Stimulated activated naive CD8-positive, alpha-beta T cell treated with anti-CD3 and anti-CD28 coated beads, Interleukin-15, amount 100 ng/mL, for 72 hours (primary cell): ENCODE measurements around the gene FAM237B.
A peak's percentile ranks its signal among the peaks of the same experiment; 100 is the strongest.

Experiments used
- ATAC-seq: fragments of 150-1000 bp; cut with Tn5 transposase; 2 replicates; pipeline ENCODE4 v1.10.0; 2021; ENCODE audit warnings: mild to moderate bottlenecking, moderate library complexity
- DNase-seq, 2 donors: peaks; one replicate each; pipeline ENCODE4 v3.0.0; 2021 to 2022
- H3K27ac Mint-ChIP-seq, 2 donors: one replicate each; pipeline ENCODE4 v1.8.0; 2022; ENCODE audit warnings: mild to moderate bottlenecking in 2 of 2, mixed read lengths in 2 of 2, moderate library complexity in 2 of 2
- H3K27me3 Mint-ChIP-seq: one replicate; pipeline ENCODE4 v1.8.0; 2022; ENCODE audit warnings: mixed read lengths
- H3K4me1 Mint-ChIP-seq: one replicate; pipeline ENCODE4 v1.8.0; 2022; ENCODE audit warnings: mild to moderate bottlenecking, mixed read lengths
- H3K4me3 Mint-ChIP-seq, 2 donors: one replicate each; pipeline ENCODE4 v1.8.0; 2022; ENCODE audit warnings: mild to moderate bottlenecking in 2 of 2, mixed read lengths in 2 of 2, moderate library complexity in 1 of 2
- H3K9me3 Mint-ChIP-seq, 2 donors: one replicate each; pipeline ENCODE4 v1.8.0; 2022; ENCODE audit warnings: mixed read lengths in 2 of 2

The FAM237B gene

DNA sequence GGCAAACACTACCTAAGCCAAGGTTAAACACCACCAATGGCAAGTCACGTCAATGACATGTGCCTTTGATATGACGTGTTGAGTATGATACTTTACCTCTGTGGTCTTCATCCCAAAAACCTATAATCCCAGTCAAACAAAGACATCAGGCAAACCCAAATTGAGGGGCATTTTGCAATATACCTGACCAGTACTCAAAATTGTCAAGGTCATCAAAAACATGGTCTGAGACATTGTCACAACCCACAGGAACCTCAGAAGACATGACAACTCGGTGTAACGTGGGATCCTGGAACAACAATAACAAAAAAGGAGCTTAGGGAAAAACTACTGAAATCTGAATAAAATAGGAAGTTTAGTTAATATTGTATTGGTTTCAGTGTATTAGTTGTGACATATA is 7.2 kb downstream of the FAM237B start:
- no peaks in the 10 kb centered on the region for H3K9me3 Mint-ChIP-seq
- peaks cover 41% of the 10 kb centered on the region for H3K27me3 Mint-ChIP-seq
- H3K4me3 Mint-ChIP-seq: no peak overlapping the region
- no peak for ATAC-seq
- H3K27ac Mint-ChIP-seq: no peak overlapping the region
- no peak for DNase-seq
- no peaks in the 10 kb centered on the region for H3K4me1 Mint-ChIP-seq

DNA sequence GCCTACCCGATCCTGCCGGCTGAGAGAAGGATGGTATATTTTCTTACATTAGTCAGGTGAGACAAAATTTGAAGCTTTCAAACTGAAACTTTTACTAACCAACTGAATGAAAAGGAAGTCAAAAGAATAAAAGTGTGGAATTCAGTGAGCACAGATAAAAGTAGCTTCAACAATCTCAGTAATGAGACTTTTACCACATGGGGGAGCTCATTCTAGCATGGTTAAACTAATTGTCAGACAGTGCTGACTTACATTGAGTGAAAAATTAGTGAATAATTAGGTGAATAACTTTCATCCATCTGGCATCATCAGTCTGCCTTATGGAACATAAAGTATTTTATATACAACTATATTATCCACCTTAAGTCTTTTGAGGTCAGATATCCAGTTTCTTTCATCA is 8.4 kb downstream of the FAM237B start:
- ATAC-seq: peak; percentile 64
- Mint-ChIP-seq H3K27ac (no peak overlapping the region), H3K4me1 (no peaks in the 10 kb centered on the region), H3K4me3 (no peak overlapping the region), H3K9me3 (no peaks in the 10 kb centered on the region), H3K27me3 (peaks cover 36% of the 10 kb centered on the region)
- DNase-seq: no peak

DNA sequence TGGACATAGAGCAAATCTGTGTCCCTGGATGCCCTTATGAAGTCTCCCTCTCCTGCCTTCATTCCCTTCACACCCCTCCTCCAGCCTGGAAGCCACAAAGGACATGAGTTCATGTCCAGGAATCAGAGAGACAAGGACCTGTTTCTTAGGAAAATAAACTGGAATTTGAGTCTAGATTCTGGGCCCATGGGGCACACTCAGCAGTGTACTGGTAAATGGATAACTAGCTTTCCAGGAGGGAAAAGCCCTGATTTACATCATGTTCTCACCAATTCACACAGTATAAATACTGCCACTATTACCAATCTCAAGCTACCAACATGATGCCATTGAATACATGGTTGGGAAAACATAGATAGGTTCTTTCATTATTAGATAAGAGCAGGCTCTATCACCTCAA is 9.9 kb downstream of the FAM237B start:
- ATAC-seq: no peak
- no peak overlapping the region for H3K27ac Mint-ChIP-seq
- H3K9me3 Mint-ChIP-seq: no peaks in the 10 kb centered on the region
- no peak overlapping the region for H3K4me3 Mint-ChIP-seq
- no peaks in the 10 kb centered on the region for H3K4me1 Mint-ChIP-seq
- no peak for DNase-seq
- H3K27me3 Mint-ChIP-seq: peaks cover 23% of the 10 kb centered on the region

DNA sequence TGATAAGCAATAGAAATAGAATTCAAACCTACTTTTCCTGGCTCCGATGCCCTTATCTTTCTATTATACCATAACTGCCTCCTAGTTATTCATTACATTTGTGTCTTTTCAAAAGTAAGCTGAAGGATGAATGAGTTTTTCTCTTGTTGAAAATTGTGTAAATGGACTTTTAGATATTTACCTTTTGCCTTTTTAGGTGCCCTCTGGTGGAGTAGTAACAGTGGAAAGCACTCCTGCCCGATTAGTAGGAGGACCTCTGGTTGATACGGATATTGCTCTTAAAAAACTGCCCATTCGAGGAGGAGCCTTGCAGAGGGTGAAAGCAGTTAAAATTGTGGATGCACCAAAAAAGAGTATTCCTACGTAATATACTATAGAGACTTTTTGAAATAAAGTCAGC is 11.2 kb downstream of the FAM237B start:
- no peak overlapping the region for H3K4me3 Mint-ChIP-seq
- no peak for DNase-seq
- ATAC-seq: no peak
- H3K27ac Mint-ChIP-seq: no peak overlapping the region
- H3K9me3 Mint-ChIP-seq: no peaks in the 10 kb centered on the region
- no peaks in the 10 kb centered on the region for H3K4me1 Mint-ChIP-seq
- H3K27me3 Mint-ChIP-seq: peaks cover 14% of the 10 kb centered on the region

DNA sequence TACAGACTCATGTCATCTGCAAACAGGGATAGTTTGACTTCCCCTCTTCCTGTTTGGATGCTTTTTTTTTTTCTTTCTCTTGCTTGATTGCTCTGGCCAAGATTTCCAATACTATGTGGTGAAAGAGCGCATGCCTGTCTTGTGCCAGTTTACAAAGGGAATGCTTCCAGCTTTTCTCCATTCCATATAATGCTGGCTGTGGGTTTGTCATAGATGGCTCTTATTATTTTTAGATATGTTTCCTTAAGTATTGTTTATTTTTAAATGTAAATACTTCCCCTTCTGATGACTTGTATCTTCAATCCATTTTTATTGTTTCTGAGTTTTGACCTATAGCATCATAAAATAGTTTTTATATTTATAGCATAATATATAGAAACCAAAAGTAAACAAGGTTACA is 17.9 kb downstream of the FAM237B start:
- Mint-ChIP-seq H3K4me1 (no peaks in the 10 kb centered on the region), H3K27me3 (peaks cover 10% of the 10 kb centered on the region), H3K4me3 (no peak overlapping the region), H3K9me3 (no peaks in the 10 kb centered on the region), H3K27ac (no peak overlapping the region)
- no peak for DNase-seq
- no peak for ATAC-seq

DNA sequence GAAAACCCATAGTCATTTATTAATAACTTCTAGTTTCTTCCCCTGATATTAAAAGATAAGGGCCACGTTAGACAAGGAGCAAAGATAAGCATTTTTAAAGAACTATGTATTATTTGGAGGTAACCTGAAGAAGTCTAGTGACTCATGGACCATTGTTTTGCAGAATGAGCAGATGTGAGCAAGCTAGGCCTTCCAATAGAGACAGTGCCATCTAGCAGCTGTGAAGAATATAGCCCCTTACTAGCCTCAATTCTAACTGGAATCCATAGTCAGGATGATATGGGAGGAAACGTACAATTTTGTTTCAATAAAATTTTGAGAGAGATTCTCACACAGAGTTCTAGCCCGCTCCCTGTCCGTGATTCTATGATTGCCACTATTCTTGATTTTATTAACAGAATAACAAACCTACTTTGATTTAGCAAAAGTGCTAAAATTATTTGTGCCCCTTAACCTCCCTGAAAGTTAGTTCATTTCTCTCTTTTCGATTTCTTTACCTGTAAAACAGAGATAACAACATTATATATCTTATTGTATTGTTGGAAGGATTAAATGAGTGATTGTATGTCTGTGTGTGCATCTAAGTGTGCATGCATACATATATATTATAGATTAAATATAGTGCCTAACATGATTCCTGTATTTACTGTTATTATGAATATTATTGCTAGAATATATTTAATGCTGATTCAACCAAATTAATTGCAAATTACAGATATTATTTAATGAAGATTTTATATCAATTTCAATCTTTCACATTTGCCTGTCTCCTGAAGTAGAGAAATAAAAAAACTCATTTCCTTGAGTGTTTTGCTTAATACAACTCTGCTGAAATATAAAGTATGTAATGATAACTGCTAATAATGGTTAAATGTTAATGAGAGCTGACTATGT is 22.7 kb downstream of the FAM237B start:
- peak; percentile 74 for ATAC-seq
- peaks cover 2 to 4% of the 10 kb centered on the region in 2 donors for H3K9me3 Mint-ChIP-seq
- H3K4me1 Mint-ChIP-seq: no peaks in the 10 kb centered on the region
- DNase-seq: no peak
- H3K4me3 Mint-ChIP-seq: no peak overlapping the region
- no peak overlapping the region for H3K27ac Mint-ChIP-seq
- H3K27me3 Mint-ChIP-seq: peaks cover 22% of the 10 kb centered on the region

DNA sequence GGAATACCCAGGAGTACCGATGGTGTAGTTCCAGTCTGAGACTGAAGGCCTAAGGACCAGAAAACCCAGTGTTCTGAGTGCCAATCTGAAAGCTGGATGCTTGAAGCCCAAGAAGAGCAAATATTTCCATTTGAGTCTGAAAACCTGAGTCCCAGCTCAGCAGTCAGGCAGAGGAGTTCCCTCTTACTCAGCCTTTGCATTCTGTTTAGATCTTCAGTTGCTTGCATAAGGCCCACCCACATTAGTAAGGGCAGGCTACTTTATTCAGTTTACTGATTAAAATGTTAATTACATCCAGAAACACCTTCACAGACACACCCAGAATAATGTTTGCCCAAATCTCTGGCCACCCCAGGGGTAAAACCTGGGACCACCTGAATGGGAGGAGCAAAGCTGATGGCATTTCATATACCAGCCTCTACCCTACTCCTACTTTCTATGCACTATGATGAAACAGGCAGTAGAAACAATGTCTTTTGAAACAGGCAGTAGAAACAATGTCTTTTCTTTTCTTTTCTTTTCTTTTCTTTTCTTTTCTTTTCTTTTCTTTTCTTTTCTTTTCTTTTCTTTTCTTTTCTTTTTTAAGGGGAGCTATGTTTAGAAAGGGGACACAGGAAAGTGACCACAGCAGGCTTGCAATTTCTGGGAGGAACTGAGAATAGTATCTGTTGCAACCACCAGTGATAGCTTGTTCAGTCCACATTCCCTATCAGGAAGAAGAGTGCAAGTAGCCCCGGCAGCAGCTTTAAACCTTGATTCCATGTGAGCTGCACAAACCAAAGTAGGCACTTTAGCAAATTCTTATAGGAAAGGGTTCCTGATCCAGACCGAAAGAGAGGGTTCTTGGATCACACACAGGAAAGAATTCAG is 30.6 kb downstream of the FAM237B start:
- DNase-seq: no peak
- no peaks in the 10 kb centered on the region for H3K4me1 Mint-ChIP-seq
- no peak for ATAC-seq
- H3K27me3 Mint-ChIP-seq: peaks cover 6% of the 10 kb centered on the region
- H3K27ac Mint-ChIP-seq: no peak overlapping the region
- H3K4me3 Mint-ChIP-seq: no peak overlapping the region
- H3K9me3 Mint-ChIP-seq: peaks cover 5 to 8% of the 10 kb centered on the region in 2 donors

DNA sequence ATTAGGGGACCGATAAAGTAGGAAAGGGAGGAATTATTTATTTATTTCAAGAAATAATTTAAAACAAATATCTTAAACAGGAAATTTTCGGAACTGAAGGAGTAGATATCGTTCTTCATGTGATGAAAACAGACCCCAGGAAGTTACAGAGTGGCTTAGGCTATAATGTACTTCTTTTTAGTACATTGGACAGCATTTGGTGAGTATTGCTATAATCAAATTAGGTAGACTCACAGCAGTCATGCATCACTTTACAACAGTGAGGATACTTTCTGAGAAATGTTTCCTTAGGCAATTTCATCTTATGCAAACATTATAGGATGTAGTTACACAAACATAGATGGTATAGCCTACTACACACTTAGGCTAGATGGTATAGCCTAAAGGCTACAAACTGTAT is 33.0 kb downstream of the FAM237B start:
- H3K4me3 Mint-ChIP-seq: no peak overlapping the region
- H3K4me1 Mint-ChIP-seq: no peaks in the 10 kb centered on the region
- peaks cover under 1 to 1% of the 10 kb centered on the region in 2 donors for H3K9me3 Mint-ChIP-seq
- H3K27me3 Mint-ChIP-seq: no peaks in the 10 kb centered on the region
- no peak for ATAC-seq
- no peak overlapping the region for H3K27ac Mint-ChIP-seq
- no peak for DNase-seq

DNA sequence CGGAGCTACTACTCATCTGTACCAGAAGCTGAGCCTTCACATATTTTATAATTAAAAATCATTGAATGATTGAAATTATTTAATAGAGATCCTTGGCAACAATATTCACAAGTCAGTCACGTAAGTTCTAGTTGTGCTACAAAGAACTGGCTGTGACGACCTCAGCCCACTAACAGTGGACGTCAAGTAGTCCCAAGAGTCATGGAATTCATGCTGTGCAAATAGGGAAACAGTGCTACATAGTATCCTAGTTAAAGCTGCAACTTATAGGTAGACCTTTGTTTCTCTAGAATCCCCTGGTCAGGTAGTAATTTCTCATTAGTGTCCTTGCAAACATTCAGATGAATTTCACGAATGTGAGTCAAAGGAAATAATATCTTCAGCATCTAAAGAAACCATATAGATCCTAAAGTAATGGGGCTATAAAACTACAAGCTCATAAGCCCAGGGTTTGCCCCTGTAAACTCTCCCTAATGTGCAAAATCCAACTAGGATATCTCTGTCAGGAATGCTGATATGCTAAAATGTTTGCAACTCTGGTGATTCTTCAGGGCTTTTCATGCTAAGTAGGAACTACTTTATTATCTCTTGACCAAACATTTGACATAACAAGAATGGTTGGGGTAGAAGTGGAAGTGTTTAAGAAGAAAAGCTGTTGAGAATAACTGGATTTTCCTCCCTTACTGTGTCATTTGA is 44.9 kb downstream of the FAM237B start:
- Mint-ChIP-seq H3K9me3 (no peaks in the 10 kb centered on the region), H3K4me3 (no peak overlapping the region), H3K27ac (no peak overlapping the region), H3K4me1 (no peaks in the 10 kb centered on the region), H3K27me3 (no peaks in the 10 kb centered on the region)
- DNase-seq (no peak), ATAC-seq (no peak)

DNA sequence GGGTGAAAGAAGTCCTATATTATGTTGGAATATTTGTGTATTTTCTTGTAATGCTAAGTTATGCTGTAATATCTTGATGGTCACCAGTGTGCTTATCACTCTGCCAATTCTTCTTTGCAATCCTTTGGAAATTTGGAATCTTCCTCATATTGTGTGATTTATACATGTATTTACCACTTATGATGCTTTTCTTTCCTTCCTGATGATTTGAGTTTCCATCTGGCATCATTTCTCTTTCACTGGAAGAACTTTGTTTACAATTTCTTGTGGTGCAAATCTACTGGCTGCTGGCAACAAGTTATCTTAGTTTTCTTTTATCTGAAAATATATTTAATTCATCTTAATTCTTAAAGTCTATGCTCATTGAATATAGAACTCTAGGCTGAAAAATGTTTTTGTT is 46.9 kb downstream of the FAM237B start:
- ATAC-seq: no peak
- no peaks in the 10 kb centered on the region for H3K9me3 Mint-ChIP-seq
- no peak for DNase-seq
- no peak overlapping the region for H3K4me3 Mint-ChIP-seq
- no peaks in the 10 kb centered on the region for H3K27me3 Mint-ChIP-seq
- no peaks in the 10 kb centered on the region for H3K4me1 Mint-ChIP-seq
- H3K27ac Mint-ChIP-seq: no peak overlapping the region

DNA sequence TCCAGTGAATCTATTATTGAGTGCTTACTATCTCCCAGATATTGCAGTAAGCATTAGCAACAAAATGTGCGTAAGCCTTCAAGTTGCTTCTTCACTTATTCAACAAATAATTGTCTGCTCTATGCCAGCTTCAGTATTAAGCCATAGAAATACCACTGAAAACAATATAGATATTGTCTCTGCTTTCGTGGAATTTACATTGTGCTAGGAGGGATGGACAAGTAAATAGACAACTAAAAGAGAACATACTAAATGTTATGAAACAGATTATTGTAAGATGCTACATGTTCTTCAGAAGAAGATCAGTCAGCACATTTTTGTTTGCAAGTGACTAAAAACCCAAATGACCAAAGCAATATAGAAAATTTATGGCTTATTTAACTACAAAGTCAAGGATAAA is 48.9 kb downstream of the FAM237B start:
- no peaks in the 10 kb centered on the region for H3K9me3 Mint-ChIP-seq
- H3K27me3 Mint-ChIP-seq: no peaks in the 10 kb centered on the region
- DNase-seq: no peak
- H3K4me3 Mint-ChIP-seq: no peak overlapping the region
- ATAC-seq: no peak
- H3K4me1 Mint-ChIP-seq: no peaks in the 10 kb centered on the region
- H3K27ac Mint-ChIP-seq: no peak overlapping the region

DNA sequence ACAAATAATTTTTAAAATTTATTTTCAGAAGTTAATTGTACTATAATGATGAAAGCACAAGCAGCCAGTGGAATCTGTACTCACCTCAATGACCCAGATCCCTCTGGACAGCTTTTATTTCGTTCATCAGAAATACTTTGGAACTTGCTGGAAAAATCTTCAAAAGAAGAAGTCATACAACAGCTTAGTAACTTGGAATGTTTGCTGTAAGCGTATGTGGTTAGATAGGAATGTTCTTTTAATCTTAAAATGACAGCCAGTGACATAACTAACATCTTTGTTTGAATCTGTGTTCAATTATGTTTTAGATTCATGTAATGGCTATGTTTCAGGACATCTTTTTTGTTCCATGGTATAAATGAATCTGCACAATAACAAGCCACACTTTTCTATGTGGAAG is 49.4 kb downstream of the FAM237B start:
- Mint-ChIP-seq H3K4me1 (no peaks in the 10 kb centered on the region), H3K9me3 (no peaks in the 10 kb centered on the region)
- no peak for DNase-seq

DNA sequence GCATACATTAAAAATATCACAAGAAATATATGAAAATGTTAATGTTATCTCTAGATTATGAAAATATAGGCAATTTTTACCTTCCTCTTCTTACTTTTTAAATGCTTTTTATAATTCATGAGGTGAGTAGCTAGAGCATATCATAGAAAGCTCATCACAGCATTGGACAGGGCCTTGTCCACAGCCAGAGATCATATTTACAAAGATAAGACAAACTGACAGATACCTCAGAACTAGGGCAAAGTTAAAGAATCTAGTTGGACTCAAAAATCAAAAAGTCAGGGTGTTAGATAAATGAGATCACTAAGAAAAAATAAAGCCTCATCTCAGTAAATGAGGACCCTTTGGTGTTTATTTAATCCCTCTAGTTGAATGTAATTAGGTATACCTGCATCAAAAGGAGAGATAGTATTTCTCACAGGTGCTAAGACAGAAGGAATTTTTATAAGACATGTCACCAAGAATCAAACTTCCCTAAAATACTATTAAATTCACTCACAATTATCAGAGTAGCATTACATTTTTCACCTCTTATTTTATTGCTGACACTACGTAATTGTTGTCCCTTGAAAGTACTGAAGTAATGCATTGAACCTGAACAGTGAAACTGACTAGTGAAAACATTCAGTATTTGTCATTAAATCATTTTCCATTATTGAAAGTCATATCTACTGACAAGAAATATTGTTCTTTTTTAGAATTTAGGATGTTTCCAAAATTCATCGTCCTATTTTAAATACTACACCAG is 50.5 kb downstream of the FAM237B start:
- H3K9me3 Mint-ChIP-seq: no peaks in the 10 kb centered on the region
- no peak overlapping the region for H3K4me3 Mint-ChIP-seq

More for the DNA sequence above, 49.4 kb downstream of the FAM237B start:
- Mint-ChIP-seq H3K27me3 (no peaks in the 10 kb centered on the region), H3K27ac (no peak overlapping the region), H3K4me3 (no peak overlapping the region)
- no peak for ATAC-seq

DNA sequence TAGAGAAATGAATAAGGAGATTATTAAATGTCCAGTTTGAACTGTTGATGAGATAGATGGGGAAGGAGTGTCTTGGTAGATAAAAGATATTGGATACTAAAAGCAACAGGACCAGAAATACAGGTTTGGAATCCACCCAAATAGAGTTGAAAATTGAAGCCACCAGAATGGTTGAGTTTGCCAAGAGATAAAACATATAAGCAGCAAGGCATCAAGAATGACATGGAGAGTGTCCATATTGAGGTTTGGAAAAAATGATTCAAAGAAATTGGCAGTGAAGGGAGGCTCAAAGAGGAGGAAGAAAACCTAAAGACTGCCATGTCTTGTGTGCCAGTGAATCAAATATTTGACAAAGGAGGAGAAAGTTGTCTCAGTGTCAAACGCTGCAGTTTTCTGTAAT is 51.9 kb downstream of the FAM237B start:
- H3K4me1 Mint-ChIP-seq: no peaks in the 10 kb centered on the region
- no peak for ATAC-seq
- H3K9me3 Mint-ChIP-seq: no peaks in the 10 kb centered on the region

More for the DNA sequence above, 50.5 kb downstream of the FAM237B start:
- DNase-seq (no peak), ATAC-seq (no peak)
- no peaks in the 10 kb centered on the region for H3K27me3 Mint-ChIP-seq
- no peaks in the 10 kb centered on the region for H3K4me1 Mint-ChIP-seq
- H3K27ac Mint-ChIP-seq: no peak overlapping the region

DNA sequence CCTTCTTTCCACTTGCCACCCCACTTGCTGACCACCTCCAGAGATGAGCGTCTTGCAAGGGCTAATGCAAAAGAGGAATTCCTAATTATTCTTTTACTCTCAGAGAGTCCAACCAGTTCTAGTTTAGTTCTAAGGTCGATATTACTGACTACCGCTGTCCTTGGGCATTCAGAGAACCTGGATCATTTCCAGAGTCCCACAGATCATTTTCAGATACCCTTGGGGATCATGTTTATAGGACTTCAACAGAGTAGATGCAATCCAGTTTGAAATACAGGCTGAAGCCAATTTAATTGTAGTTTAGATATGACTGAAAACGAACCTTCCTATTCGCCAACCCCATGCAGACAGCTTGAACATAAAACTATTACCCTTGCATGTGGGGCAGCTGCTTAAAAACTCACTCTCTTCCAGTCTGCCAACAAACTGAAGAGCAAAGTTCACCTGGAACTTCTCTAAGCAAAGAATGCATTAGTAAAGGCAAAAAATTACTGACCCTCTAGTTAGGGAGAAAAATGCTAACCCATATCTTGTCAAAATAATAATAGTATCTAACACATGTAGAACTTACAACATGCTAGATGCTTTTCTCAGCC is 53.7 kb downstream of the FAM237B start:
- Mint-ChIP-seq H3K4me1 (no peaks in the 10 kb centered on the region), H3K4me3 (no peak overlapping the region), H3K27me3 (no peaks in the 10 kb centered on the region), H3K9me3 (no peaks in the 10 kb centered on the region), H3K27ac (no peak overlapping the region)
- DNase-seq (no peak), ATAC-seq (no peak)

More for the DNA sequence above, 51.9 kb downstream of the FAM237B start:
- DNase-seq: no peak
- Mint-ChIP-seq H3K27ac (no peak overlapping the region), H3K4me3 (no peak overlapping the region), H3K27me3 (no peaks in the 10 kb centered on the region)
